HG02610 (cell line): ENCODE data around the gene VN1R5.
"Not testable (repeated sequence)": the region's sequence is repeated elsewhere in the genome, so short reads cannot be mapped to it uniquely, and the experiment has no call there.

Experiments used
- ATAC-seq: cut with Tn5 transposase; IDR thresholded peaks from one replicate; pipeline ENCODE4 v1.9.1; 2021; ENCODE audit warnings: mild to moderate bottlenecking, moderate library complexity; ENCODE audit not compliant: unreplicated experiment

VN1R5 gene

GRCh38 chr1:247270003-247270402 is 14.1 kb downstream of the VN1R5 start:
- ATAC-seq, result no peak

DNA sequence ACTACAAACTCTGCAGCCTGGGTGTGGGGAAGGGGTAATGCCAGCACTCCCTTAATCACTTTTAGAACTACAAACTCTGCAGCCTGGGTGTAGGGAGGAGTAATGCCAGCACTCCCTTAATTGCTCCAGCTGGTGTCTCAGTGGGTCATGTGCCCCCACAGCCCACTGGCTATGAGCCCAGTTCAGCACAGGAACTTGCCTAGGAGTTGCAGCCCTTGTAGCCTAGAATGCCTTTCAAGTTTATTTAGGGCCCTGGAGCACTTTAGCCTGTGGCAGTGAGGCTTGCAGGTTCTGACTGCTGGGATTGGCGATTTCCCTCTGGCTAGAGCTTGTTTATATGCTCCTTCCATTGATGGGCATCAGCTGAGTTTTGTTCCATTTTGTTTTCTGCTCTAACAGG is 17.1 kb downstream of the VN1R5 start:
- no peak for ATAC-seq

- no peak for ATAC-seq
Observed at GRCh38 chr1:247274605-247275256, 18.9 kb downstream of the VN1R5 start.

GRCh38 chr1:247277191-247277590 is 21.3 kb downstream of the VN1R5 start:
- no peak for ATAC-seq

- no peak for ATAC-seq
Observed at GRCh38 chr1:247281001-247281574, 25.2 kb downstream of the VN1R5 start.

- no peak for ATAC-seq
Observed at GRCh38 chr1:247286134-247286670, 30.3 kb downstream of the VN1R5 start.

GRCh38 chr1:247287460-247287859 is 31.6 kb downstream of the VN1R5 start:
- ATAC-seq, result no peak

DNA sequence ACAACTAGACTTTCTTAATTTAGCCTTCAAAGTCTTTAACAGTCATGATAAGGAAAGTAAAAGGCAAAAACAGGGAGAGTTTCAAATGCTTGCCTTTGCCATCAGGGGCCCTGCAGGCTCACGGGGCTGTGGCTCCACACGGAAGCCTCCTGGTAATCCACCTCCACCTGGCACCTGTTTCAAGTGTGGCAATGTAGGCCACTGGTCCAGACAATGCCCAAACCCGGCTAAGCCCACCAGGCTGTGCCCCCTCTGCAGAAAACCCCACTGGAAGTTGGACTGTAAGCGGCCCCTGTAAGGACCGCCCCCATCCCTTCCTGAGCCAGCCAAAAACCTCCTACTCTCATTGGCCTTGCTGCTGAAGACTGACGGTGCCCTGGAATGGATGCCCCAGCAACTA is 32.5 kb downstream of the VN1R5 start:
- ATAC-seq, result no peak

- ATAC-seq, result not testable (repeated sequence)
Observed at GRCh38 chr1:247289274-247289892, 33.5 kb downstream of the VN1R5 start.

GRCh38 chr1:247290576-247290975 is 34.7 kb downstream of the VN1R5 start:
- no peak for ATAC-seq

DNA sequence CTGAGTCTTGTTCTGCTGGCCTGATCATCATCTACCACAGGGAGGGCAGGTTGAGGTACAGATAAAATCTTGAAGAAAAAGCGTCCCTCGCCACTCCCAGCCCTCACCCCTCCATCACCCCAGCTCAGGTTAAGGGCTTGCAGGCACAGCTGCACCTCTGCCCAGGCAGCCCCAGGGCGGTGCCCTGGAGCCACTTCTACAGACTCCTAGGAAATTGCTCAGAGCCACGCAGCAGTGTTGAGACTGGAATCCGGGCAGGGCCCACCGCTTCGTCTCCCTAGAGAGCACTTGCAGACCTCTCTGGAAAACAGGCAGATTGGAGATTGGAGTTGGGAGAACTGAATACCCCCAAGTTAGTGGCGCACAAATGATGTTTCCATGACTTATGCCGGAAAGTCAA is 35.3 kb downstream of the VN1R5 start:
- ATAC-seq, result no peak

GRCh38 chr1:247291833-247292561 is 36.1 kb downstream of the VN1R5 start:
- no peak for ATAC-seq

- ATAC-seq, result no peak
Observed at GRCh38 chr1:247293047-247293446, 37.2 kb downstream of the VN1R5 start.

GRCh38 chr1:247294282-247294681 is 38.4 kb downstream of the VN1R5 start:
- ATAC-seq, result no peak

DNA sequence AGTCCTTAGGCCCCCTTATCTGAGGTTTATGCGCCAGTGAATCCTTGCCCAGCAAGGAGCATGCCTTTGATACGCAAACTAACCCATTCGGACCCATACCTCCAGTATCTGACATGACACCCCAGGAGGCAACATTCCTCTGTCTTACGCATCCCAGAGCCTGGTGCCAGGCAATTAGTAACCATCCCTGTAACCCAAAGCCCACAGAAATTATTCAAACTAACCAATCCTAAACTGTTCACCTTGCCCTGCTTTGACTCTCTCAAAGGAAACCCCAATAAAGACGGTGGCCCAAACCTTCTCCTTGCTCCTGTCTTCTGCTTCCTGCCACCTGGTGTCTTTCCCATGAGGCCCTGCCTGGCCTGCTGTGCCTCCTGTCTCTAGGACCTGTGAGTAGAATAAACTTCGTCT is 39.4 kb downstream of the VN1R5 start:
- ATAC-seq, result no peak

DNA sequence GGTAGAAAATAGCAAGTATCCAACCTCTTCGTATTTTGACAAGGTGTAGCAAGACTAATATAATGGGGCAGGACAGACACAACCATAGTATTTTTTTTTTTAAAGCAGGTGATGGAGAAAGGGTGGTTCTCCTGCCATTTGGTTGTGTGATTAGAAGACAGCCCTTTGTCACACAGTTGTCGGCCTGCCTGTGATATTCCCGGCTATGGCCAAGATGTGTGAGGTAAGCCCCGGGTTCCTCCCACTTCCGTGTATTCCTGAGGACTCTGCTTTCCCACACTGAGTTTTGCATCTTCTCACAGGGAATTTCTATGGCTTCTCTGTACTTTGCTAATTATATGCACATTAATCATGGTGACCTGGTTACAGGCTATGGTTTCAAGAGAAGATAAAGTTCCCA is 39.9 kb downstream of the VN1R5 start:
- ATAC-seq, result no peak

DNA sequence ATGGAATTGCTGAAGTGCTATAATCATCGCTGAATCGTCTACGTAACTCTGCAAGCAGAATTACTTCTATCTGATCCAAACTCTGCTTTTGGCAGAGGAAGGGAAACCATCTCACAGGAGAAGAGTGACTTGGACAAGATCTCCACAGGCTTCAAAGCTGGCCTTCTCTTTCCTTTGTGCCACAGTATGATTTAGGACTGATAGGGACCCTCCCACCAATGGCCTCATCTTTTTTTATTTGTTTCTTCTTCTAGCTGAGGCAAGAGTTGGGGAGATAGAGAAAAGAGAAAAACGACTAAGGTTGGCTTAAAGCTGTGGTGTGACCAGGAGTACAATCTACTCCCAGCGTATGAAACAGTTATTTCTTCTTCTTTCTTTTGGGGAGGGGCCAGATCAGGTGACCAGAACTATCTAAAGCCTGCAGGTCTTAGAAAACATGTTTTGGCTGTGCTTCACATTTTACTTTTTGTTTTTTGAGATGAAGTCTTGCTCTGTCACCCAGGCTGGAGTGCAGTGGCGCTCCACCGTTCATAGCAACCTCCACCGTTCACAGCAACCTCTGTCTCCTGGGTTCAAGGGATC is 40.8 kb downstream of the VN1R5 start:
- ATAC-seq, result no peak

DNA sequence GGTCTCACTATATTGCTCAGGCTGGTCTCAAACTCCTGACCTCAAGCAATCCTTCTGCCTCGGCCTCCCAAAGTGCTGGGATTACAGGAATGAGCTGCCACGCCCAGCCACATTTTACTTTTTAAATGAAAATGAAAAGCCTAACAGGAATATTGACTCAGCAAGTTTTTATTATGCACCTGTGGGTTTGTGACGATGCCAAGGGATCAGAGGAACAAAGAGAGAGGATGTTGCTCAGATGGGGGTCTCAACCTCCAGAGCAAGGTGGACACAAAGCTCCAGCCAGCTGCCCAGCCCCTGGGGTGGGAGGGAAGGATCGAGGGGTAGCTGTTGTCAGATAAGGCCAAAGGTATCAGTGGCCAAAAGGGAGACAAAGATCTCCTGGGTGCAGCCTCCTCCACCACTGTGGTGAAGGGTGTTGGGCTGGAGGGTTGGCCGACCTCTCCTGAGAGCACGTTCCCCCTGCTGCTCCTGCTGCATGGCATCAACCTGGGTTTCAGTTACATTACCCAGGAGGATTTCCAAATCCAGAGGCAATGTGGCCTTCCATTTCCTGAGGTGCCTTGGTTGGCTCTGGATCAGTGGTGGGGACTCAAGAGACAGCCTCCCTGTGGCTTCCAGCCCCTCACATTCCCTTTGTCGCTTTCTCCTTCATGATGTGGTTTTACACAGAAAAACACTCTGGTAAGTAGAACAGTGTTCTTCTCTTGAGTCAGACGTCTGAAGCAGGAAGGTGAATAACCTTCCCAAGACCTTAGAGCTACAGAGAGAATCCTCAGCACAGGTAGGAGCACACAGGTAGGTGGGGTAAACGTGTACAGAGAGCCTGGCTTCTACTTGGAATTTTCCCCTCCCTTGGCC is 41.6 kb downstream of the VN1R5 start:
- no peak for ATAC-seq

GRCh38 chr1:247298124-247298481 is 42.2 kb downstream of the VN1R5 start:
- no peak for ATAC-seq

DNA sequence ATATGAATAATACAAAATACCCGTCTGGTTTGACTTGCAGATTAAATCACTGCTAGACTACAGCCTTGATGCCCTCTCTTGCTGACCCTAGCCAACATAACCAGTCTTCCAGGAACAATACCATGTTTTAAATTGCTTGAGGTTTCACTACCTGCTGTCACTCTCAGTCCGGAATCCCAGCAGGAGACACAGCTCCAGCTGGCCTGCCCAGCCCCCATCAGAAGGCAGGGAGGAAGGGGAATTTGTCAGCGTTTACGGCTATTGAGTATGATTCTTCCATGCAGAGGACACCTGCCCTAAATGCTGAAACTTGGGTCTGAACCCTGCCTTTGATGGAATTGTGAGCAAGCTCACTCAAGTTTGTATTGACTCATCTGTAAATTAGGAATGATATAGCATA is 42.8 kb downstream of the VN1R5 start:
- ATAC-seq, result no peak
